A549 (cell line): Measurements from ENCODE around the gene NOSIP.

Experiments
- CEBPB ChIP-seq, 2 experiments: fragments of >200 bp in 1 of 2; sonication (Bioruptor Twin) in 1 of 2; formaldehyde crosslinking in 1 of 2; IDR thresholded peaks; 2 replicates each; pipeline ENCODE4 v1.6.1; 2012 to 2016
- CHD2 ChIP-seq: fragments of 150-350 bp; IDR thresholded peaks from 2 replicates; pipeline ENCODE4 v1.6.1; 2014; ENCODE audit warnings: low read length; ENCODE audit not compliant: partially characterized antibody
- CTCF ChIP-seq: fragments of >200 bp; sonication (Bioruptor Twin); formaldehyde crosslinking; IDR thresholded peaks from 3 replicates; pipeline ENCODE4 v1.5.1; 2016
- ELK1 ChIP-seq: fragments of 150-350 bp; IDR thresholded peaks from 2 replicates; pipeline ENCODE4 v1.6.1; 2014; ENCODE audit warnings: low read depth, mild to moderate bottlenecking, low read length
- EP300 ChIP-seq, 2 experiments: fragments of >200 bp; sonication (Bioruptor Twin); formaldehyde crosslinking; IDR thresholded peaks; 2 replicates in 1 of 2; 3 replicates in 1 of 2; pipeline ENCODE4 v1.6.1; 2016 to 2017
- HOXA7 ChIP-seq: fragments of 250-450 bp; sonication (Bioruptor Pico); IDR thresholded peaks from 2 replicates; pipeline ENCODE4 v1.5.0; 2020; ENCODE audit warnings: mild to moderate bottlenecking, moderate library complexity
- JUNB ChIP-seq: fragments of >200 bp; sonication (Bioruptor Twin); formaldehyde crosslinking; IDR thresholded peaks from 2 replicates; pipeline ENCODE4 v1.6.1; 2016
- NPAS2 ChIP-seq: fragments of 250-450 bp; sonication (Bioruptor Pico); IDR thresholded peaks from 2 replicates; pipeline ENCODE4 v1.8.0; 2022; ENCODE audit warnings: mild to moderate bottlenecking, moderate library complexity, borderline replicate concordance
- POLR2A ChIP-seq: IDR thresholded peaks from 2 replicates; pipeline ENCODE4 v1.6.1; 2012; ENCODE audit warnings: mild to moderate bottlenecking, low read length
- RAD21 ChIP-seq, 2 experiments: fragments of >200 bp in 1 of 2; sonication (Bioruptor Twin) in 1 of 2; formaldehyde crosslinking in 1 of 2; IDR thresholded peaks in 1 of 2; conservative IDR thresholded peaks in 1 of 2; 2 replicates in 1 of 2; 3 replicates in 1 of 2; pipeline ENCODE4 v1.6.1; 2012 to 2018; ENCODE audit warnings: inconsistent platforms in 1 of 2
- RCOR1 ChIP-seq: fragments of 150-350 bp; IDR thresholded peaks from 2 replicates; pipeline ENCODE4 v1.6.1; 2014; ENCODE audit warnings: antibody characterized with exemption, low read length, low read depth
- RFX5 ChIP-seq: fragments of 450-650 bp; IDR thresholded peaks from 2 replicates; pipeline ENCODE4 v1.7.1; 2014; ENCODE audit warnings: antibody characterized with exemption, mild to moderate bottlenecking, moderate library complexity

- TF ChIP-seq CTCF (no peak), CEBPB (IDR thresholded peaks at IDR 0.05) (no peak), HOXA7 (CRISPR knock-in tag) (no peak), CHD2 (no peak), RFX5 (no peak), EP300 (IDR thresholded peaks at IDR 0.05) (no peak), ELK1 (no peak), RAD21 (conservative IDR thresholded peaks at IDR 0.05 in 1 of 2, IDR thresholded peaks at IDR 0.05 in 1 of 2) (no peak), NPAS2 (CRISPR knock-in tag) (no peak), JUNB (no peak), POLR2A (no peak), RCOR1 (no peak)
These were observed 19.9 kb downstream of the NOSIP start for GRCh38 chr19:49560358-49560900.
